ENCODE data around the gene RNU11.
"Not testable (repeated sequence)": the region's sequence is repeated elsewhere in the genome, so short reads cannot be mapped to it uniquely, and the experiment has no call there.

The RNU11 gene

GRCh38 chr1:28666806-28667205 lies 18.4 kb downstream of the RNU11 start:
- no peak for DNase-seq

DNA sequence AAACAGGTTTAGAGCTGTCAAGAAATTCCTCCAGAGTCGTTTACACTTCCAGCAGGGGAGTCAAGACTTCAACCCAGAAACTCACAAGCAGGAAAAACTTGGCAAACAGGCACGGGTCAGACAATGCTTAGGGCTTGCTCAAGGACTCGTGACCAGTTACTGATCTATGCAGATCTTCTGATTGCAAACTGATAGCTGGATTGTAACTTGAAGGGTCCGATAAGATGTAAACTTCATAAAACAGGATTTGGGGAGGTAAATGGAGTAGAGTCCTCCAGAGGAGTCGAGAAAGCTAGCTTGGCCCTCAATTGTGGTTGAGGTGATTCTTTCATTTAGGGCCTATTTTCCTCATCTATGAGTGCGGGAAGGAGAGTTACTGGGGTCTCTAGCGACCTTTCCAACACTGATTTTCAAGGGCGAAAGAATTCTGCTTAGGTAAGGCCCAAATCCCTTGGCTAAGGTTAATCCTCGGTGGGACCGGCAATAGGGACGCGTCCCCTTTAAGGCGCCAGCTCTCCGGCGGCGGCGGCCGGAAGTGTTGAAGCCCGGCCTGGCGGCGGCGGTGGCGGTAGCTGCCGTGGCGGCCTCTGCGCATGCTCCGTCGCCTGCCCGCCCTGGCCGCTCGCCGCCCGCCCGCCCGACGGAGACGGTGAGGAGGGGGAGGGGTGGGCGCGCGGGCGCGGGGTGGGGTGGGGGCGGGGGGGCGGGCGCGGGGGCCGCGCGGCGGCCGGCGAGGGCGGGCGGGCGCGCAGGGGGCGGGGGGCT lies 20.0 kb downstream of the RNU11 start, which contains the start of gene GMEB1:
Gene GMEB1 (plus strand): TSS at position 594 of the 765 bp plus-strand sequence. CDS start 14,829 bp downstream, outside the sequence.
- DNase-seq = peak; percentile 92

GRCh38 chr1:28668956-28669723 lies 20.7 kb downstream of the RNU11 start:
- peak; percentile 58 for DNase-seq

DNA sequence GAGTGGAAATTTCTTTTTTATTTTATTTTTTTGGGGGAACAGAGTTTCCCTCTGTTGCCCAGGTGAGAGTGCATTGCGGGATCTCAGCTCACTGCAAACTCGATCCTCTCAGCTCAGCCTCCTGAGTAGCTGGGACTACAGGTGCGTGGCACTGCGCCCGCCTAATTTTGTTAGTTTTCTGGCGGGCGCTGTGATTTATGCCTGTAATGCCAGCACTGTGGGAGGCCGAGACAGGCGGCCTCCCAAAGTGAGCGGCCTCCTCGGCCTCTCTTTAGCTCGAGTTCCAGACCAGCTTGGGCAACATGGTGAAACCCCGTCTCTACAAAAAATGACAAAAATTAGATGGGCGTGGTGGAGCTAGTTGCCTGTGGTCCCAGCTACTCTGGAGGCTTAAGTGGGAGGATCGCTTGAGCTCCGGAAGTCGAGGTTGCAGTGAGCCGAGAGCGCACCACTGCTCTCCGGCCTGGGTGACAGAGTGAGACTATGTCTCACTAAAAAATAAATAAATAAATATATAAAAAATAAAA lies 22.9 kb downstream of the RNU11 start:
- no peak for DNase-seq

- DNase-seq = not testable (repeated sequence)
Measured at GRCh38 chr1:28672971-28673370, 24.6 kb downstream of the RNU11 start.

- no peak for DNase-seq
Measured at GRCh38 chr1:28675924-28676257, 27.5 kb downstream of the RNU11 start.

- DNase-seq = no peak
Measured at GRCh38 chr1:28680151-28680550, 31.8 kb downstream of the RNU11 start.

- DNase-seq = no peak
Measured at GRCh38 chr1:28682840-28683239, 34.4 kb downstream of the RNU11 start.

- DNase-seq = no peak
Measured at GRCh38 chr1:28684937-28685336, 36.5 kb downstream of the RNU11 start.

DNA sequence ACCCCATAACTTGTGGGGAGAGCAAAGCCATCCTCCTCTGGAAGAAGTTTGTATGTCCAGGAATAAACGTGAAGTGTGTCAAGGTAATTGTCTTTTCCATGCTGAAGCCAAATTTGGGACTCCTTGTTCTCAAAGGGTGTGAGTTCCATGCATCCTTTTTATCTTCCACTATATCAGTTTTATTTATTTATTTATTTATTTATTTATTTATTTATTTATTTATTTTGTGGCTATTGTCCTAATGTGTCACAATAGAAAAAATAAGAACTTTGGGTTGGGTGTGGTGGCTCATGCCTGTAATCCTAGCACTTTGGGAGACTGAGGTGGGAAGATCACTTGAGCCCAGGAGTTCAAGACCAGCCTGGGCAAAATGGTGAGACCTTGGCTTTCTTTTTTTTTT lies 43.2 kb downstream of the RNU11 start:
- not testable (repeated sequence) for DNase-seq

Data from DMS79 treated with DMSO at 0.1 percent for 48 hours (cell line).